ENCODE measurements around the gene PGM1.

The PGM1 gene

GRCh38 chr1:63620671-63621070 is 27.5 kb downstream of the PGM1 start:
- H3K4me3 ChIP-seq (replicated peaks; ENCODE audit: low read depth, low read length), result no peak overlapping the region
- TF ChIP-seq, protein P1, sequence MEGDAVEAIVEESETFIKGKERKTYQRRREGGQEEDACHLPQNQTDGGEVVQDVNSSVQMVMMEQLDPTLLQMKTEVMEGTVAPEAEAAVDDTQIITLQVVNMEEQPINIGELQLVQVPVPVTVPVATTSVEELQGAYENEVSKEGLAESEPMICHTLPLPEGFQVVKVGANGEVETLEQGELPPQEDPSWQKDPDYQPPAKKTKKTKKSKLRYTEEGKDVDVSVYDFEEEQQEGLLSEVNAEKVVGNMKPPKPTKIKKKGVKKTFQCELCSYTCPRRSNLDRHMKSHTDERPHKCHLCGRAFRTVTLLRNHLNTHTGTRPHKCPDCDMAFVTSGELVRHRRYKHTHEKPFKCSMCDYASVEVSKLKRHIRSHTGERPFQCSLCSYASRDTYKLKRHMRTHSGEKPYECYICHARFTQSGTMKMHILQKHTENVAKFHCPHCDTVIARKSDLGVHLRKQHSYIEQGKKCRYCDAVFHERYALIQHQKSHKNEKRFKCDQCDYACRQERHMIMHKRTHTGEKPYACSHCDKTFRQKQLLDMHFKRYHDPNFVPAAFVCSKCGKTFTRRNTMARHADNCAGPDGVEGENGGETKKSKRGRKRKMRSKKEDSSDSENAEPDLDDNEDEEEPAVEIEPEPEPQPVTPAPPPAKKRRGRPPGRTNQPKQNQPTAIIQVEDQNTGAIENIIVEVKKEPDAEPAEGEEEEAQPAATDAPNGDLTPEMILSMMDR (IDR thresholded peaks at IDR 0.05; ENCODE audit: low read depth, low read length, missing control alignments), result no peak
- no peak for DNase-seq (ENCODE audit: extremely low read depth, low read depth)

GRCh38 chr1:63621075-63621474 is 27.9 kb downstream of the PGM1 start:
- H3K4me3 ChIP-seq (replicated peaks; ENCODE audit: low read depth, low read length), result no peak overlapping the region
- DNase-seq (ENCODE audit: extremely low read depth, low read depth), result no peak
- TF ChIP-seq, protein P1 (IDR thresholded peaks at IDR 0.05; ENCODE audit: low read depth, low read length, missing control alignments), result no peak

DNA sequence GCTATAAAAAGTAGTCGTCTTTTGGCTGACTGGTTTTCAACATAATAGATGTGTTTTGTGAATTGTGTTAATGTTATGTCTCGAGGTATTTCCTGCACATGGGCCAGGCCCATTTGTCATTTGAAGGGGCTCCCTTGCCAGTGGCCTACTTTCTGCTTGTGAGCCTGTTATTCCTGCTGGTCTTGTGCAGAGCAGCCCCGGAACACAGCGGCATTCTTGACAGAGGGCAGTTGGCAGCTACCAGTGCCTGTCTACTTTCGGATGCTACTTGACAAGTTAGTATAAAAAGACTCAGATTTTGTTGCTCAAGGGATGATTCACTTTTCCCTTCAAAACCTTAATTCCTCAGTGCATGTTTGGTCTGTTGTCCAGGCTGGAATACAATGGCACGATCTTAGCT is 28.5 kb downstream of the PGM1 start:
- H3K4me3 ChIP-seq (replicated peaks; ENCODE audit: low read depth, low read length), result no peak overlapping the region
- no peak for DNase-seq (ENCODE audit: extremely low read depth, low read depth)
- TF ChIP-seq, protein P1 (IDR thresholded peaks at IDR 0.05; ENCODE audit: low read depth, low read length, missing control alignments), result no peak

GRCh38 chr1:63622849-63623566 is 29.8 kb downstream of the PGM1 start:
- TF ChIP-seq, protein P1 (IDR thresholded peaks at IDR 0.05; ENCODE audit: low read depth, low read length, missing control alignments), result no peak
- no peak for DNase-seq (ENCODE audit: extremely low read depth, low read depth)
- no peak overlapping the region for H3K4me3 ChIP-seq (replicated peaks; ENCODE audit: low read depth, low read length)

DNA sequence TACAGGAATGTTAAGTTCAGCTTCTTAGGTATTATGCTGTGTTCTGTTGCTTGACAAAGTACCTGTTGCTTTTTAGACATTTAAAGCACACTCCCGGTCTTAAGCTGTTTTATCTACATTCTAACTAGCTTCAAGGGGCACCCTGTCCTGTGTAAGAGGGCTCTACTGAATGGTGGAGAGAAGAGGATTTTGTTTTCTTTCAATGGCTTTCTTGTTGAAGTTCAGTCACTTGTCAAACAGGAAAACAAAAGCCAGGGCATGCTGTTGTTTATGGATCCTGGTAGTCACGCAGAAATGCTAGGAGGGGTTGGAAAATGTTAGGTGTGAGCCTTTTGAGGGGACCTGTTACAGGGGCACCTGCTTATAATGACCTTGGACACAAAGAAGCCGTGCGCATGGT is 30.7 kb downstream of the PGM1 start:
- no peak for DNase-seq (ENCODE audit: extremely low read depth, low read depth)
- TF ChIP-seq, protein P1 (IDR thresholded peaks at IDR 0.05; ENCODE audit: low read depth, low read length, missing control alignments), result no peak
- no peak overlapping the region for H3K4me3 ChIP-seq (replicated peaks; ENCODE audit: low read depth, low read length)

DNA sequence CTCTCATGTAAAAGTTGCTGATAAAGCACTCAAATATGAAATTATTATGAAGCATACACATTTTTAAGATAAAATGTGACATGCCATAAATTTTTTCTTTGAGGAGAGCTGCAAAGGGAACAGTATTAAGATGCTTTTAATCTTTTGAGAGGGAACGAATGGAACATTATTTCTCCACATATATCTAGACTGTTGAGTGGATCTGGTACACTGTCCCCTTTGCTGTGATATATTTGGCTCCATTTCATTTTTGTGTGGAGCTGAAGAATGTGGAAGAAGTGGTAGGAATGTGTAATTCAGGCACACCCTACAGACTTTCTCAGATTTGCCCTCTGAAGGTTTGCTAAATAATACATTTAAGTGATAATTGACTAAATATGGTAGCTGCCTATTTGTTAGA is 31.7 kb downstream of the PGM1 start:
- DNase-seq (ENCODE audit: extremely low read depth, low read depth), result no peak
- no peak overlapping the region for H3K4me3 ChIP-seq (replicated peaks; ENCODE audit: low read depth, low read length)
- TF ChIP-seq, protein P1 (IDR thresholded peaks at IDR 0.05; ENCODE audit: low read depth, low read length, missing control alignments), result no peak

DNA sequence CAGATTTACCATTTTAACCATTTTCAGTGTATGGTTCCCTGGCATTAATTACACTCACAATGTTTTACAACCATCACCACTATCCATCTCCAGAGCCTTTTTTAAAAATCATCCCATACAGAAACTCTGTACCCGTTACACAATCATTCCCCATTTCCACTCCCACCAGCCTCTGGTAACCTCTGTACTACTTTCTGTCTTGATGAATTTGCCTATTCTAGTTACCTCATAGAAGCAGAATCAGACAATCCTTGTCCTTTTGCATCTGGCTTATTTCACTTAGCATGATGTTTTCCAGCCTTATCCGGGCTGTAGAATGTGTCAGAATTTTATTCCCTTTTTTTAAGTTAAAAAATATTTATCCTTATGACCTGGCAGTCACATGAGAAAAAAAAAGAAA is 33.0 kb downstream of the PGM1 start:
- TF ChIP-seq, protein P1 (IDR thresholded peaks at IDR 0.05; ENCODE audit: low read depth, low read length, missing control alignments), result no peak
- no peak for DNase-seq (ENCODE audit: extremely low read depth, low read depth)
- H3K4me3 ChIP-seq (replicated peaks; ENCODE audit: low read depth, low read length), result no peak overlapping the region

Measured in HFF-Myc (cell line).